COLO668 (cell line): ENCODE results near the gene CAPN6.

Experiments used
- DNase-seq: peaks from one replicate; lab custom pipeline; 2025; ENCODE audit not compliant: unreplicated experiment; lab: John Stamatoyannopoulos, UW

The CAPN6 gene

DNA sequence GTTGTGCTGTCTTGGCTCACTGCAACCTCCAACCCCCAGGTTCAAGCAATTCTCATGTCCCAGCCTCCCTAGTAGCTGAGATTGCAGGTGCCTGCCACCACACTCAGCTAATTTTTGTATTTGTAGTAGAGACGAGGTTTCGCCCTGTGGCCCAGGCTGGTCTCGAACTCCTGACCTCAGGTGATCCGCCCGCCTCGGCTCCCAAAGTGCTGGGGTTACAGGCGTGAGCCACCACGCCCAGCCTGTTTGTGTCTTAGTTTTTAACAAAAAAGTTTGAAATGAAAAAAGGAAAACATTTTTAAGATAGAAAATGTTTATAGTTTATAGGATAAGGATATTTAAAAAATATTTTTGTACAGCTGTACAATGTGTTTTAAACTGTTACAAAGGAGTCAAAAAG lies 62.4 kb downstream of the CAPN6 start:
- no peak for DNase-seq

DNA sequence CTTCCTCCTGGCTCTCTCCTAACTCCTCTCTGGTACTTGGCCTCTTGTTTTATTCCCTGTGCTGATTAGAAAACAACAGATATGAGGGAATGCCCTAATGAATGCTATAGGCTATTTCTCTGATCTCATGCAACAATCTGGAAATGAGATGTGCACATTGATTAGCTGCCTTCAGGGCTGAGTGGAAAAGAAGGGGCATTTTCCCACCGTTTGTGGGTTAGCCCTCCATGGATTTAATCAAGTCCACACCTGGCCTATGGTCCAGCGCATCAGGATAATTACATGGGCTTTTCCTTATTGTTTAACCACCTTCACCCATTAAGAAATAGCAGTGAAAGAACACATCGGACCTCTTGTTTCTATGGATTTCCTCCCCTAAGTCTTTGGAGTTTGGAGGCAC lies 70.0 kb downstream of the CAPN6 start:
- no peak for DNase-seq

DNA sequence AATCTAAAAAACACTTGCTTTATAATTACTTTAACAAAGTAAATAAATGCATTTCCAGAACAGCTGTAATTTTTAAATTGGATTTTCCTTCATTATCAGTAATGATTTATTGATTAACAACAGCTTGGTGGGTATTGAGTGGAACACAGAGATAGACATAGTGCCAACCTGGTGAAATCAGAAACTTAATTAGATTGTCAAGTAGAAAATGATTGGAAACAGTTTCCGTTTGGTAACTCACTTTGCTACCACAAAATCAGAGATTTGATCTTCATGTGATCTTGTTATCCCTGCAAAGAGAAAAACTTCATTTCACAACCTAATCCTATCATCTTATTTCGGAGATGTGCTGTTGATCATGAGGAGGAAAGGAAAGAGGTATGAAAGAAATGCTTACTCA lies 70.8 kb downstream of the CAPN6 start:
- DNase-seq: no peak
